HS-5 (cell line): Measurements from ENCODE around the gene PTK7.
"Not testable (repeated sequence)": the region's sequence is repeated elsewhere in the genome, so short reads cannot be mapped to it uniquely, and the experiment has no call there.

ENCODE experiments used
- DNase-seq: peaks from one replicate; pipeline ENCODE4 v3.0.0-alpha.2; 2012; ENCODE audit warnings: low read depth

PTK7 gene

DNA sequence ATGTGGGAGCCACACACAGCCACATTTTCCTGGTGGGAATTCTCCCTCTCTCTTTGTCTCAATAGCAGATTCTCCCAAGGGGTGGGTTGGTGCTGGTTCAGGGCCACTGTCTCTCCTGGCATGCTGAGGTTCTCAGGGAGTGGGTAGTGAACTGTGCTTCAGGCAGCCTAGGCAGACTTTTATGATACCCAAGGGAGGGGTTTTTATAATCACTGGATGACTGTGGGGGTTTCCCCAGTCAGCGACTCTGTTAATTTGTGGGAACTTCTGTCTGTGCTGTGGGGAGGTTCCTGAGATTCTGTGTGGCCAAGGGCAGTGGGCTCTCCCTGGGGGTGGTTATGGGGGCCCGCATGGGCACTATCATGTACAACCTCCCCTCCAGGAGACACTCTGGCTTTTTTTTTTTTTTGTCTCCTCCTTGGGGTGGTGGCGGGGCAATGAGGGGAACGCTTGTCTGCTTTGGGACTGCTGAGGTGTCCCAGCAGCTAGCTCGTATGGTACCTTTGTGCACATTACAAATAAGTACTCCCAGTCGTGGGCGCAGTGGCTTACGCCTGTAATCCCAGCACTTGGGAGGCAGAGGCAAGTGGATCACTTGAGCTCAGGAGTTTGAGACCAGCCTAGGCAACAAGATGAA is 10.0 kb downstream of the PTK7 start:
- no peak for DNase-seq

DNA sequence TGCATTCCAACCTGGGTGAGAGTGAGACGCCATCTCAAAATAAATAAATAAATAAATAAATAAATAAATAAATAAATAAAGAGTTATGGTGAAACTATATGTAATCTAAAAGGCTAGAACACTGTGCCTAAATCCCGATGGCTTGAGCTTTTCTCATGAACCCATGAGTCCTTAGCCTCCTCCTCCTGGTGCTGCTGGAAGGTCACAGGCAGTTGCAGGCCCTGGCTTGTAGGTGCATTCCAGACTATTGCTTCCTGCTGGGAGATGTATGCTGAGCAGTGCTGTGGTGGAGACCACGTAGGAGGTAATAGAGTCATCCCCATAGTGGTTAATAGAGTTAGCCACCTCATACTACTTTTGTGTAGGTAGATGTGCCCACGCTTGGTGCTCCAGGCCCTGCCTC is 12.5 kb downstream of the PTK7 start:
- DNase-seq: no peak

DNA sequence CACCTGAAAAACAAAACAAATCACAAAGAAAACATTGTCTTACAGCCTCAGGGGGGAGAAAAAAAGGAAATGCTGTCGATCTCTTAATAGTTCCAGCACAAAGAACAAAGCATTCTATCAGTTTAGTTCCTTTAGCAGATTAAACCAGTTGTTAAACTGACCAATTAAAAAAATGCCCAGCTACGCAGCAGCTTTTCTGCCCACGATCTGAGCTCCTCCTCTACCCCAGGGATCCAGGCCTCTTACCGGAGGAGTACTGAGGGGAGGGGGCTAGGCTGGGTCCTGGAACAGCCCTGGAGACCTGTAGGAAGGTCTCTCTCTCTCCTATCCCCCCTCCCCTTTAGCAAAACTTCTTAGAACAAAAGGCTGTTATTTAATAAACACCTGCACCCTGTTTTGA is 13.4 kb downstream of the PTK7 start:
- no peak for DNase-seq

DNA sequence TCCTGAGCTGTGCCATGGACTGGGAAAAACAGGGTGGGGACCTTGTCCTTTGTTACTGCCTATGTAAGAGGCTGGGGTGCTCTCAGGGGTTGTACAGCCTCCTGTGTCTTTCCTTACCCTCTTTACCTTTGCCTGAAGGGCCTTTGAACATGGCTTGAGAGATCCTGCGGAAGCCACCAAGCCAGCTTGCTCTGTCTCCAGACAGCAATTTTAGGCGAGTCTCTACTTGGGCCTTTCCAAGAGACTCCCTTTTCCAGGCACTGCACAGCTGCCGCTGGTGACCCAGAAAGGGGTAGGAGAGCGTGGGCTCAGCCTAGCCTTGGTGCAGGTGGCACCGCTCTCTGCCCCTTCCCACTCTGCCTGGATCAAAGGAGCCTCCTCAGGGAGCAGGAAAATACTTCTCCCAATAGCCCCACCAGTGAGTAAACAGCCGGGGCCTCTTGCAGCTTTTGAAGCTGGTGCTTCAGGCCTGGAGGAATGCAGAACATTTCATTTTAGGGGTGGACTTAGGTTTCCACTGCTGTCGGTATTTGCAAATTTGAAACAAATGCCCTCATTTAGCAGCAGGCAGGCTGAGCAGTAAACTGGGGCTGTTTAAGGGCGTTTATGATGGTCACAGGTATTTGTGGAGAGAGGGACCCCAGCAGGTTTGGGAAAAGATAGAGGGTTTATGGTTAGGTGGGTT is 13.9 kb downstream of the PTK7 start:
- no peak for DNase-seq

DNA sequence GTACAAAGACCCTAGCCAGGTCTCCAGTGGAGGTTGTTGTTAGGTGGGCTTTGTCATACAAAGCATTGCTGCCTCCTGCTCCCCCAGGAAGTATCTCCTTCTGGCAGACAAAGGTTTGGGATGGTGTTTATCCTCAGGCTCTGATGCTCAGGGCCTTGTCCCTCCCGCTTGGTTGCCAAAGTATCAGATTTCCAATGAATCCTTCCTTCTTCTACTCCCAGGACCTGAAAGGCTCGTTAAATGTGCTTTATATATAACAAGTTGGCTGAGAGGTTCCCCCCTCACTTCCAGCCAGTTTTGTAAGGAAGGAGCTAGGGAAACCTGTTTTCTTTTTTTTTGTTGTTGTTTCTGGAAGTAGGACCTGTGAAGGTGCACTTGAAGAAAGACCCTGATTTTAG is 14.4 kb downstream of the PTK7 start:
- DNase-seq: no peak

DNA sequence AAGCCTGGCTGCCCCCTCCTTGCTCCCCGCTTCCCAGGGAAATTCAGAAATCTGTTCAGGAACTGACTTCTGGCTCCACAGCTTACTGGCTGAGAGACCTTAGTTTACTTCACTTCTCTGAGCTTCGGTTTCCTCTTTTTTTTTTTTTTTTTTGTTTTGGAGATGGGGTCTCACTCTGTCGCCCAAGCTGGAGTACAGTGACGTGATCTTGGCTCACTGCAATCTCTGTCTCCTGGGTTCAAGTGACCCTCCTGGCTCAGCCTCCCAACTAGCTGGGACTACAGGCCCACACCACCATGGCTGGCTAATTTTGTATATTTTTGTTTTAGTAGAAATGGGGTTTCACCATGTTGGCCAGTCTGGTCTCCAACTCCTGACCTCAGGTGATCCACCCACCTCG is 14.9 kb downstream of the PTK7 start:
- DNase-seq: no peak

DNA sequence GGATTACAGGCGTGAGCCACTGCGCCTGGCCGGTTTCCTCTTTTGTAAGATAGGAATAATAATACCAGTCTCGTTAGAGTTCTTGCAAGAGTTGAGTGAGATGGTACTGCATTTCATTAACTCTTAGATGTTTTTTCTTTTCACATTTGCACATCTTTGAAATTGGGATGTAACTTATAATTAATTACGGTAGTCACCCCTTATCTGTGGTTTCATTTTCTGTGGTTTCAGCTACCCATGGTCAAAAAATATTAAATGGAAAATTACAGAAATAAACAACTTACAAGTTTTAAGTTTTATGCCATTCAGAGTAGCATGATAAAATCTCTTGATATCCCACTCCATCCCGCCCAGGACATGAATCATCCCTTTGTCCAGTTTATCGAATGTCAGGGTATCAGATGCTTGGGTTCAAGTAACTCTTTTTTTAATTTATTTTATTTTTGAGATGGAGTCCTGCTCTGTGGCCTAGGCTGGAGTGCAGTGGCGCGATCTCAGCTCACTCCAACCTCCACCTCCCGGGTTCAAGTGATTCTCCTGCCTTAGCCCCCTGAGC is 15.4 kb downstream of the PTK7 start:
- no peak for DNase-seq

DNA sequence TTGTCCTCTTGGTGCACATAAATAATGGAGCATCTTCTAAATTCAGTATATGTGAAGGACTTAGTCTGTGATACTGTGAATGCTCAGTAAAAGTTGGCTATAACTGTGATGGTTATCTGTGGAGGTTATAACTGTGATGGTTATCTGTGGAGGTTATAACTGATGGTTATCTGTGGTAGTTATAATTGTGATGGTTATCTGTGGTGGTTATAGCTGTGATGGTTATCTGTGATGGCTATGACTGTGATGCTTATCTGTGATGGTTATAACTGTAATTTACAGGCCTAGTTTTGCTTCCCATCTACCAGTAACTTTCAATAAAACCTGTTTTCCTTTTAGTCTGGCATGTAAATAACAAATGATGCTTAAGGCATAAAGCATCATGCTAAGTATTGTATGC is 16.5 kb downstream of the PTK7 start:
- DNase-seq: no peak

DNA sequence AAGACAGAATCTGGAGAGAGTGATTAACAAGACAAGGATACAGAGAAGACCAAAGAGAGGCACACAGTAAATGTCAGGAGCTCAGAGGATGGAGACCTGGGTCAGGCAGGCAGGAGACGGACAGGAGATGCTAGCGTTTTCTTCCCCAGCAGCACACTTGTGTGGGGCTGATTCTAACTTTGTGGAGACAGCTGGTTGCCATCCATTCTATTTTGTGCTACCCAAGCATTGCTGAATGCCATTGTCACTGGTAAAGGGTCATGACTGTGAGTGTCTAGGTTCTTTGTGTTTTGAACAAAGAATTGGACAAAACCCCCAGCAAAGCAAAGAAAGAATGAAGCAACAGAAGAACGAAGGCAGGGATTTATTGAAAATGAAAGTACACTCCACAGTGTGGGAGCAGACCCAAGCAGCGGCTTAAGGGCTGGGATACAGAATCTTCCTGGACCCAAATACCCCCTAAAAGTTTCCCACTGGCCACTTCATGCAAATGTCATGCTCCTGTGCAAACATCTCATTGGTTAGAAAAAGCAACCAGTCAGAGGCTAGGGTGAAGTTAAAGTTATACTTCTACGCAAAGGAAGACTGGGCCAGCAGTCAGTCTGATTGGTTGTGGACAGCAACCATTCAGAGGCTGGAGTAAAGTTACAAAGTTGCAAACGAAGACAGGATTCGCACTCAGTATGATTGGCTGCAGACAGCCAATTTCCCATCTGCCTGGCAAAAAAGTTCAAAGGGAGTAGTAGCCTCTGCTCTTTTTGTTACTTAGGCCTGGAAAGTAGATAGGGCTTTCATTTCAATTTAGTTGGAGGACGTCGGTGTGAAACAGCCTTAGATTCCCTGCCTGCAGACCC is 17.5 kb downstream of the PTK7 start:
- DNase-seq: no peak

DNA sequence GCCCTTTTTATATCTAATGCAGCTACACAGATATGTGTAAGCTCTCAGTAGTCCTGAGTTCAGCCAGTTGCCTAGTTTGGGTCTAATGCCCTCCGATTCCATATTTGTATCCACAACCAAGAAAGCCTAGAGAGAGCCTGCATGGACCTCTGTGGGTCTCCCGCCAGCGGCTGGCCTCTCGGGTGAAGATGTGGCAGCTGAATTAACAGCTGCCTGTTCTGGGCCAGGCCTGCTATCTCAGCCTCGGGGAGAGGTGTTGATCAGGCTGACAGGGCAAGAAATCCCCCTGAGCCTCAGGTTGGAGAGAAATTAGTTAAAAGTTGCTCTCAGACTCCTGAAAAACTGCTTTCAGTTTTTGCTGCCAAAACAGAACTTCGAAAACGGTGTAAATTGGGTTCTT is 19.8 kb downstream of the PTK7 start:
- DNase-seq: no peak

DNA sequence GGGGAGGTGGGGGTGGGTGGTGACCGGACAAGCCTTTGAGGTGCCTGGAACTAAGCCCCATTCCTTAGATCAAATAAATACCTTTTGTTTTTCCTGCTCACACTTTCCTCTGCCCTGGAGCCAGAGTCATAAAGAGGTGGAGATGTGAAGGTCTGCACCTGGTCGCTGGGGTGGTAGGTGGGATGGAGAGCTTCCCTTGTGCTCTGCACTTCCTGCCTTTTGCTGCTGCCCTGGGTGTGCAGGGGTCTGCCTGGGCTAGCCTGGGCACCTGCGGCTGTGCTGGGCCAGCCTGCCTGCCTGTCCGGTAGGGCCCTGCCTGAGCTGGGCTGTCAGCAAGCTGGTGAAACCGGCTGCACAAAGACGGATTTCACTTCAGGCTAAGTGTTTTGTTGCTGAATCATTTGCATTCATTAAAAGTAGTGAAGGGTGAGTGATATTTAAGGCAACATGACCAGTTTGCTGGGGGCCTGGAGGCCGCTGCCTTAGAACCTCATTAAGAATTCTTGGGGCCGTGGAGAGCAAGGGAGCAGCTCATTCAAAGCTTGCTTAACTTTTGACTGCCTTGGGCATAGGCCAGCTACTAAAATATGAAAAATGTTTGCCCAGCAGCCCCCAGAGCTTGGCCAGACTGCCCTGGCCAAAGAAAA is 20.5 kb downstream of the PTK7 start:
- peak; percentile 19 for DNase-seq

DNA sequence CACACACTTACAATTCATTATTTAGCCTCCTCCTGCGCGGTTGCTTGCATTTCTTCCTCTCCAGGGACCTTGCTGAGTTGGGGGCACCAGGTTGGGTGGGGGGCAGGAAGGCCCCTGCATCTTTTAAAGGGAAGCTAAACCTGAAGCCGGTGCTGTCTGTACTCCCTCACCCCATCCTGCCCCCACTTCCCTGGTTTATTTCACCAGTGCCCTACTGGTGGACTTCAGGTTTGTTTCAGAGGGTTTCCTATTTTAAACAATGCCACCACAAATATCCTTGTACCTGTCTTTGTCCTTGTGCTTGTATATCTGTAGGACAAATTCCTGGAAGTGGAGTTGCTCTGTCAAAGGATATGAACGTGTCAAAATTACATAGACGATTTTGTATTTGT is 21.0 kb downstream of the PTK7 start:
- DNase-seq: no peak

DNA sequence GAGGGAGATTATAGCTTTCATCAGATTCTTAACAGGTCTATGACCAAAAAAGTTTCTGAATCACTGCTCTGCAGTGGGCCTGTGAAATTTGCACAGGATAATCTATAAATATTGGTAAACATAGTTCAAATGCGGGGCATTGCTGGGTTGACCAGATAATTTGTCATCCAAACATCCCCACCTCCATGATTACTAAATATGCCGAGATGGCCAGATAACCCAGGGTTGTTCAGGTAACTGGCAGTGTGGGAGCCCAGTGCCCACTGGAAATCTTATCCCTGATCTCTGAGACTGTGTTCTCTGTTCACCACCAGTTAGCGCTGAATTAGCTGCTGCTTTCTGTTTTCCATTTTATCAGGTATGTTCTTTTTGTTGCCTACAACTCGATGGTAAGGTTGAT is 21.4 kb downstream of the PTK7 start:
- DNase-seq: no peak

DNA sequence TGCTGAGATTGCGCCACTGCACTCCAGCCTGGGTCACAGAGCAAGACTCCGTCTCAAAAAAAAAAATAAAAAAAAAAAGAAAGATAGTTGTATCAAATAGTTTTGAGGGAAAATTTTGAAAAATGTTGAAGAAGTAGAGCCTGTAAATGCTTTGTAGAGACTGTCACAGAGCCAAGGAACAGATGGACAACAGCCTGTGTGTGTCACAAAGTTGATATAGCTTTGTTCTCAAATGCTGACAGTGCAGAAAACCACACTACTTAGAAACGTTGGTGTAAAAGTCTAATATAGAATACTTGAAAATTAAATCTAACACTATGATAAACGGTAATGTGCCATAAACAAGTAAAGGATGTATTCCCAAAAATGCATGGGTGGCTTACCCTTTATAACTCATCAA is 25.4 kb downstream of the PTK7 start:
- DNase-seq: no peak

DNA sequence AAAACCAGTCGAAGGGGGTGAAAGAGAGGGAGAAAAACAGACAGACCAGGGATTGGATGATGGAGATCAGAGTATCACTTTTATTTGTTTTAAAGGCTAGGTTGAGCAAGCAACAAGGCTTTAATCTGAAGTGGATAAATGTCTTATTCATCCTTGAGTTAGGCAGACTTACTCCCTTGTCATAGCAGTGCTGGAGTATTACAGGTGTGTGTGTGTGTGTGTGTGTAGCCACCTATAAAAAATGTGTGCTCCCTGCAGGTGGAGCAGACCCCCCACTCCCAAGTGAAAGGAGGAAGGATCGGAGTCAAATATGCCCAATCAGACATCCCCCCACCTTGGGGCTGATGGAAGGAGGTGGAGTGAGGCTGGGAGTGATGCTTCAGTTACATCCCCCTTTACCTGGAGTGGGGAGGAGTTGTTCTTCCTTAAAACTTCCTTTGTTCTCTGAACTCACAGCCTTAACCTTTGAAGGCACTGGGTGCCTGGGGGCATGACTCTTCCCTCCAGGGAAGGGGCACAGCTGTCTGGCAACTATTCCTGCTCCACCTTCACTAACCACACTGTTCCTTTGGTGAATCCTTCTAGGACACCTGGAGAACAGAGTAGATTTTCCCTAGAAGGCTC is 27.3 kb downstream of the PTK7 start:
- DNase-seq: no peak

DNA sequence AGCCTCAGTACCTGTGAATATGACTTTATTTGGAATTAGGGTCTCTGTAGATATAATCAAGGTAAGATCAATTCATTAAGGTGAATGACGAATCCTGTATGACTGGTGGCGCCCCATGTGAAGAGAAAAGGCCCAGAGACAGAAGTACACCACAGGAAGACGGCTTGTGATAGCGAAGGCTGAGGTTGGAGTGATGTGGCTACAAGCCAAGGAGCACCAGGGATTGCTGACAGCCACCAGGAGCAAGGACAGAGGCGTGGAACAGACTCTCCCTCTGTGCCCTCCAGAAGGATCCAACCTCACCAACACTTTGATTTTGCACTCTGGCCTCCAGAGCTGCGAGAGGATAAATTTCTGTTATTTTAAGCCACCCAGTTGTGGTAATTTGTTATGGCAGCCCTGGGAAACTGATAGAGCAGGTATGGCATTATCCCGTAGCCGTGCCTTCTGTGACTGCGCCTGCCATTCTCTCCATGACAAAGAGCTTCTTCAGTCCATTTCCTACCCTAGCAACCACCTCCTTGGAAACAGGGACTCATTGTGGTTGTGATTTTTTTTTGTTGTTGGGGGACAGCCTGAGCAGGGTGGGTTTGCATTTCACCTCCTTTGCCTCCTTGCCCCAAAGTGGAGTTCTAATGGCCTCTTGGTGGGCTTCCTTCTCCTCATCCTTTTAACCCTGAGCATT is 29.6 kb downstream of the PTK7 start:
- no peak for DNase-seq

DNA sequence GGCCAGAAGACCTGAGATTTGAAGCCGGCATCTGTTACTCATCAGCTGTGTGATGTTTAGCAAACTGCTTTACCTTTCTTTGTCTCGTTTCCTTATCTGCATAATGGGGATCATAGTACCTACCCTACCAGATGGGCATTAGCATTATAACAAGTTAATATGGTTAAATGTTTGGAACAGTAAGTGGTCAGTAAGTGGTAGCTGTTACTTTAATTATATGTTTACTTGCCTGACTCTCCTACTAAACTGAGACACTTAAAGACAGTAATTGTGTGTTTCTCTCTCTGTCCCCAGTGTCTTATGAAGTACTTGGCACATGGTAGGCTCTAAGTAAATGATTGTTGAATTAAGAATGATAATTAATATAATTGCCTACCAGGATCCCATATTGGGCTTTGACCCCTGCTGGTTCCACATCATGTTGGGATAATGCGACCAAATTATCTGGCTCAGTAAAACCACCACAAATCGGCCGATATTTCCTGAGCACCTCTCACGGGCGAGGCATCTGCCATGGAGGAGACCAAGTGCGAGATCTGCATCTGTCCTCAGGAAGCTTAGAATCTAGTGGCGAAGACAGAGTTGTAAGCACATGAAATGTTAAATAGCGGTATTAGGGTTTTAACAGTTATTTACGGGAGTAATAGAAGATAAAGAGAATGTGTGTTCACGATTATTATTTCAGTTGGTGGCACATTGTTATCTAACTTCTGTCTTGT is 31.4 kb downstream of the PTK7 start:
- DNase-seq: no peak

DNA sequence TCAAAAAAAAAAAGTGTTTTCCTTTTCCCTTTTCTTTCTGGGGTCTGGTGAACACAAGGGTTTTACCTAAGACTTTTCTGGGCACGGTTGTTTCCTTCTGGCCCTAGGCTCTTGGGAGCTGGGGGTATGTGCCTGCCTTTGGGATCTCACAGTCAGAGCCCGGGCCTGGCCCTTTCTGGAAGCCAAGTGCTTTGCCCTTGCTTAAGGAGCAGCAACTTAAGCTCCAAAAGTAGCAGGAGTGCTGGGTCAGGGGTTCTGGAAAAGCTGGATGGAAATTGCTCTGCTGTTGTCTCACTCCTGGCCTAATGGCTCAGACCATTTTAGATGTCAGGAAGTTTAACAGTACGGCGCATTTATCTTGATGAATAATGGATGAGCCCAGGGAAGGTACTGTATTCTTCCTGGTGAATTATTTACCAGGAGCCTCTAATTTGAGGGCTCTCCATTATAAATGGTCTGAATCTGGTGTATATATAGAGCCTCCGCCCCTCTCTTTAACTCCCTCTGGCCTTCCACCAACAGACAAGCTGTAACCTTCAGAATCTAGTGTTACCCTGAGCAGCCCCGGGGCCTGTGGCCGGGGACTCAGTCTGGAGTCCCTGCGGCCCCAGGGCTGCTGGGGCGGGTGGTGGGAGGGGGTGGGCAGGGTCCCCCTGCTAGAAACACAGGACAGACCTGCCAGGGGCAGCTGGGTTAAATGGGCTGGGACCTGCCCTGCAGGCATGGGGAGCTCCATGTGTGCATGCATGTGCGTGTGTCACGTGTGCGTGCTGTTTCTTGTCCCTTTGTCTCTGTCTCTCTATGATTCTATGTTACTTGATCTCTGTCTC is 37.5 kb downstream of the PTK7 start:
- DNase-seq: no peak

DNA sequence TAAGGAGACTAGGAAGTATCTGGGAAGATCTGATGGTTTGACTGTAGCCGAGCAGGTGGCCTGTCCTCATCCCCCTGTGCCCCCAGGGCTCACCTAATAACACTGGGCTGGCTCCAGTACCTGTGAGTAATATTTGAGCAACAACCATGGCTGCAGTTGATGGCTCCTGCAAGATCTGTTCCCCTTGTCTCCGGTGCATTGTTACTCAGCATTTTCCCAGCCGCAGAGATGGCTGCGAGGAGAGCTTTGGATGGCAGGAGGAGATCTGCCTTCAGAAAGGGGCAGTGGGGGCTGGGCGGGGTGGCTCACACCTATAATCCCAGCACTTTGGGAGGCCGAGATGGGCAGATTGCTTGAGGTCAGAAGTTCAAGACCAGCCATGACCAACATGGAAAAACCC is 39.3 kb downstream of the PTK7 start:
- no peak for DNase-seq

DNA sequence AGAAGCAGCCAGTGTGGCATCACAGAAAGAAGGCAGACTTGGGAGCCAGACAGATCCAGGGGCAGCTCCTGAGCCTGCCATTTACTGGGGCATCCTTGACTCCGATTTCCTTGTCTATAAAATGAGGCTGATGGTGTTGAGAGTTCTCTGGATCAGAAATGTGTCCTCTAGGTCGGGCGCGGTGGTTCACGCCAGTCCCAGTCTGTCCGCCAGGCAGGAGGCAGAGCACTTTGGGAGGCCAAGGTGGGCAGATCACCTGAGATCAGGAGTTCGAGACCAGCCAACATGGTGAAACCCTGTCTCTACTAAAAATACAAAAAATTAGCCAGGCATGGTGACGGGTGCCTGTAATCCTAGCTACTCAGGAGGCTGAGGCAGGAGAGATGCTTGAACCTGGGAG is 41.4 kb downstream of the PTK7 start:
- DNase-seq: not testable (repeated sequence)
